NCI-H146 treated with DMSO at 0.1 percent for 48 hours (cell line): ENCODE data around the gene SDS.

Experiments
- DNase-seq: peaks from one replicate; lab custom pipeline; 2025; ENCODE audit not compliant: unreplicated experiment; lab: John Stamatoyannopoulos, UW

The SDS gene

DNA sequence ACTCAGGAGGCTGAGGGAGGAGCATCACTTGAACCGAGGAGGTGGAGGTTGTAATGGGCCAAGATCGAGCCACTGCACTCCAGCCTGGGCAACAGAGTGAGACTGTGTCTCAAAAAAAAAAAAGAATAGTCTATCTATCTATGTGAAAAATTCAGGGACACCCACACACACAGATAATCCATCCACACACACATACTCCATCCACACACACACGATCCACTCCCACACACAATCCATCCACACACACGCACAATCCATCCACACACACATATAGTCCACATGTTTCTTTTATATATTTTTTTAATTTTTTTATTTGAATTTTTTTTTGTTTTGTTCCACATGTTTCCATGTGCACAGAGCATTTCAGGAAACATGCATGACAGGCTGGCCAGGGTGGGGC lies 3.3 kb downstream of the SDS start:
- no peak for DNase-seq

DNA sequence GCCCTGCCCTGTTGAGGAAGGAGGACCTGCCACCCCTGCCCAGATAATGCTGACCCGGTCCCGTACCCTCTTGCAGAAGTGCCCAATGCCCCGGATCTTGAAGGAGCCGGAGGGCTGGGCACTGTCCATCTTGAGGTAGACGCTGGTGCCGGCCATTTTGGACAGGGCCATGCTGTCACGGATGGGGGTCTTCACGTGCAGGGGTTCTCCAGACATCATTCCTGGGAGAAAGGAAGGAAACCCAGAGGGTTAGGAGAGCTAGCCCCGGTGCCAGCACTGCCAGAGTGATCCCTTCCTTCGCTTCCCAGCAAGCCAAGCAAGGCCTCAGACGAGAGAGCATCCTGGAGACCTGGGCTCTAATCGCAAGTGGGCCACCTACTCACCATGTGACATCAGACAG lies 4.2 kb downstream of the SDS start:
- no peak for DNase-seq

DNA sequence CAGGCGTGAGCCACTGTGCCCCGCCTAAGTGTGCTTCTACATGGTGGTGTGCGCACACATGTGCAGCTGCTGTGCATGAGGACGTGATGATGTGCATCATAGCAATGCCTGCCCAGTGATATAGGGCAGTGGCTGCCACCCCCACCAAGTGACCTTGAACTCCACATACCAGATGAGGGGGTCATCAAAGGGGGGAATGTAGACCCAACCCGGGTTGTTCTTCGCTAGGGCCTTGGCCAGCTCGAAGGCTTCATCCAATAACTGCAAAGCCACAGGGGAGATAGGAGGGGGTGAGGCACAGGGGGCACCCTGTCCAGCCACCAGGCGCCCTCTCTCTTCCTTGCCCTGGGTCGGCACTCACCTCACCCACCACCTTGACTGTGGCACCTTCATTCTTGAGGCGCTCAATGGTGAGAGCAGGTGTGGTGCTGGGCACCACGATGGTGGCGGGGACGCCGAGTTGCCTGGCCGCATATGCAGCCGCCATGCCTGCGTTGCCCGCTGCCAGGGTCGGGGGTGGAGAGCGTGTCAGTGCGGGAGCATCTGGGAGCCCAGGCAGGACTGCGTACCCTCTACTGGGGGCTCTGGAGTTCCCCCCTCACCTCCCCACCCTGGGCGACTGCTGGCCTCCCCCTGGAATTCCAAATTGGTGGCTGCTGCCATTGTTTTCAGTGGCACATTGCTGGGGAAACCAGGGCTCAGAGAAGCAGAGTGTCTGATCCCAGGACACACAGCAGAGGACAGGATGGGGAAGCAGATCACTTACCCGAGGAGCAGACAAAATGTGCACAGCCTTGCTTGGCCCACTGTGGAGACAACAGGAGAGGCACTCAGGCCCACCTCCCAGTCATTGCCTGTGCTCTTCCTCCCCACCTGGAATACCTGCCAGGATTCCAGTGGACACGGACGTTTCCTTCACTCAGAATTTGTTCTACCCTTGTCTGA lies 5.1 kb downstream of the SDS start:
- no peak for DNase-seq

DNA sequence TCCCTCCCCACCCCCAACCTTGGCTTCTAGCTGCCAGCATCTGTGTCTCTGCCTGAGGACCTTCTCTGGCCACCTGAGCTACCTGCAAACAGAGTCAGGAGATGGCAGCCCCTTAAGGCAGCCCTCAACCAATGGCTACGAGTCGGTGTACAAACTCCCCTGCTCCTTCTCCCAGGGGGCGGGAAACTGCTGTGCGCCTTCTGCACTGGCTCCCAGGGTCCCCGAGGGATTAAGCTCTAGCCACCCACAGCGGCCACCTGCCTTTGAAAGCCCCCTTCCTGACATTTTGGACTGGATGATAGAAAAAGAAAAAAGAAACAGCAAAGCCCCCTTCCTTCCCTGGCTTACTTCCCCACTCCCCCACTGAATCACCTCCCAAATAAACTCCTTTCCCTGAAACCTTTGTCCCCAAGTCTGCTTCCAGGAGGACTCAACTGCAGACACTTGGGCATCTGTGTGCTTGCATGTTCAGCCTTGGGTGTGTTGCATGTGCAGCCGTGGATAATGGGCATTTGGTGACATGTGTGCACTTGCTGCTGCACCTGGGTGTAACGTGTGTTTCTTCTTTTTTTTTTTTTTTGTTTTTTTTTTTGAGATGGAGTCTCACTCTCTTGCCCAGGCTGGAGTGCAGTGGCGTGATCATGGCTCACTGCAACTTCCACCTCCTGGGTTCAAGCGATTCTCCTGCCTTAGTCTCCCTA lies 6.0 kb downstream of the SDS start:
- DNase-seq = no peak

DNA sequence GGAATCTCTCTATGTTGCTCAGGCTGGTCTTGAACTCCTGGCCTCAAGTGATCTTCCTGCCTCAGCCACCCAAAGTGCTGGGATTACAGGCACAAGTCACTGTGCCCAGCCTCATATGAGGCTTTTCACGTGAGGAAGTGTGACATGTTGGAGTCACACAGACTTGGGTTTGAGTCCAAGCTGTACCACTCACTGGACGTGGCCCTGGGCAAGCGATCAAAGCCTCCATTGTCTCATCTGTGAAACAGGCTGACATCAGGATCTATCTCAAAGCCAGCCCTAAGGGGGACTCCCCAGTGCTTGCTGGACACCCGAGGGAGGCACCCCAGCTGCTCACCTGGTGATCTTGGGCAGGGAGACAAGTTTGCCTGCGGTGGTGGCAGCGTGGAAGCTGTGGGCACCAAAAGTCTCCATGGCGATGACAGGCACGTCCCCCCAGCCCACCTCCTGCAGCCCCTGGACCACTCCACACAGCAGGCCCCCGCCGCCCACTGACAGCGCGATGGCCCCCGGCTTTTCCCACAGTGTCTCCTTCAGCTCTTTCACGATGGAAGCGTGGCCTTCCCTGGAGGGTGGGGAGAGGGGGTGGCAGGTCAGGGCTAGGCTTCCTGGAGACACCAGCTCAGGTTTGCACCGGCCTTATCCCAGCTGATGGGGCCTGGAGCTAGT lies 6.7 kb downstream of the SDS start:
- DNase-seq = no peak

DNA sequence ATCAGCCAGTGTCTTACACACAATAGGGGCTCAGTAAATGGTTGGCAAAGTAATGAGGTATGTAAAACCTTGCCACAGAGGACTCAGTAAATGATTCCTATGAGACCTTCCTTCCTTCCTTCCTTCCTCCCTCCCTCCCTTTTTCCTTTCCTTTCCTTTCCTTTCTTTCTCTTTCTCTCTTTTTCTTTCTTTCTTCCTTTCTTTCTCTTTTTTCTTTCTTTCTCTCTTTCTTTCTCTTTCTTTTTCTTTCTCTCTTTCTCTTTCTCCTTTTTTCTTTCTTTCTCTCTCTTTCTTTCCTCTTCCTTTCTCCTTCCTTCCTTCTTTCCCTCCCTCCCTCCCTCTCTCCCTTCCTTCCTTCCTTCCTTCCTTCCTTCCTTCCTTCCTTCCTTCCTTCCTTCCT lies 7.5 kb downstream of the SDS start:
- DNase-seq = no peak

DNA sequence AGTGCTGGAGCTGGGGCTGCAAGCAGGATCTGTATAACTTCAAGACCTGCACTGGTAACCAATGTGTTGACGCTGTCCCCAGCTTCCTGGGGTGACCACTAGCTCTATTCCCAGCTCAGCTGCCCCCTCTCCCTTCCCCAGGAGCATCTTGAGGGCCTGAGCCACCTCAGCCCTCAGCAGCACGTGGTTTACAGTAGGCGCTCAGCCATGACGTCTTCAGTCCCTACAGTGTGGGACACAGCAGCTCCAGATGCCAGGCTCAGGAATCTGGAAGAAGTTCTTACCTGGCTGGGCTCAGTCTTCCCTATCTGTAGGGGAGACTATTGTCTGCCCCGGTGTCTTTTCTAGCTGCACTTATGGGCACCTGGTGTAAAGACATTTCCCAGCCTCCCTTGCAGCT lies 8.6 kb downstream of the SDS start:
- no peak for DNase-seq

DNA sequence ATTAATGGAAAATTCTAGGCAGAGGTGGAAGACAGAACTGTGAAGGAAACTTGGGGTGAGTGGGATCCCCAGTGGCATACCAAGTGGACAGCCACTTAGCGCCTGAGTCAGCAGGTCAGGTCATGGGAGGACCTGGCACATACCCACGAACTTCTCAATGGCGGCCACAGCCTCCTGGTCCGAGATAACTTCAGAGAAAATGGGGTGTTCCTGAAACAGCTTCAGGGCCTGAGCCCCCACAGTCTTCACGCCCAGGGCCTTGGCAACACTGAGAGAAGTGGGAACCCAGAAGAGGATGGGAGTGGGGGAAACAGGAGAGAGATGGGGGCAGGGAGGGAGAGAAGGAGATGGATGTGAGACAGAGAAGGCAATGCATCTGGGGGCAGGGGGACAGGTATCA lies 9.9 kb downstream of the SDS start:
- DNase-seq = no peak

DNA sequence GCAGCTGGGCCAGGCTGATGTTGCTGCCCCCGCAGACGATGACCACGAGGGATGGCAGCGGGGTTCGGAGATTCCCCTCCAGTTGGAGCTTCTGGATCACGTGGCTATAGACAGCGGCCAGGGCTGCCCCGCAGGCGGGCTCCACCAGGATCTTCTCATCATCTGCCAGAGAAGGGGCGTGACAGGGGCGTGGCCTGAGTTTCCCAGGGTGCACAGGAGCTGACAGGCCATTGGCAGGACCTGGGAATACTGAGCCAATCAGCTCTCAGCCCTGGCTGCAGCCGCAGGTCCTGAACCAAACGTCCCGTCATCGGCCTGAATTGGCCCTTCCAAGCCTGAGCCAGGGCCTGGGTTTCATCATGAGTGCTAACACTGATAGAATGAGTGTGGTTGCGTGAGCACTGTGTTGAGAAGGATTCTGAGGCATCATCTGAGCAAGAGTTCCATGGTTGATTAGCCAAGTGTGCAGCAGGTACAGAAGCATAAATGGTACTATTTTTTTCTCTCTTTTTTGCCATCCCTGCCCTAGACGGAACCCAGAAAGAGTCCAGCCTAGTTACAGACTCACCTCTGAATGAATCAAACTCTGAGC lies 10.6 kb downstream of the SDS start:
- DNase-seq = no peak

DNA sequence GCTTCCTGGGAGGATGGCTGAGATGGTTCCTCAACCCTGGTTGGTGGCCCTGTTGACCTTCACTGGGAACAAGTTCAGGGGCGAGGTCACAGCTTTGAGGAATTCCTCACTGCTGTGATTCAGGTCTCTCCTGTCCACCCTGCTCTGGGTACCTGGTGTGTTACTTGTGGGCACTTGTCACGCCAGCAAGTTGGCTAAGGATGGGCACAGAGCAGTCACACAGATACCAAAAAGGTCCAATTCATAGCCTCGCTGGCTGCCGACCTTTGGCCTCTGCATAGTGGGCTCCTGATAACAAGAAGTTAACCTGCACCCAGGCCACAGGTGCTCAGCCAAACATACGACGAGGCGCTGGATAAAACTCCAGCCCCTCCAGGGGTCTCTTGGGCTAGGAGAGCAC lies 11.2 kb downstream of the SDS start:
- no peak for DNase-seq

DNA sequence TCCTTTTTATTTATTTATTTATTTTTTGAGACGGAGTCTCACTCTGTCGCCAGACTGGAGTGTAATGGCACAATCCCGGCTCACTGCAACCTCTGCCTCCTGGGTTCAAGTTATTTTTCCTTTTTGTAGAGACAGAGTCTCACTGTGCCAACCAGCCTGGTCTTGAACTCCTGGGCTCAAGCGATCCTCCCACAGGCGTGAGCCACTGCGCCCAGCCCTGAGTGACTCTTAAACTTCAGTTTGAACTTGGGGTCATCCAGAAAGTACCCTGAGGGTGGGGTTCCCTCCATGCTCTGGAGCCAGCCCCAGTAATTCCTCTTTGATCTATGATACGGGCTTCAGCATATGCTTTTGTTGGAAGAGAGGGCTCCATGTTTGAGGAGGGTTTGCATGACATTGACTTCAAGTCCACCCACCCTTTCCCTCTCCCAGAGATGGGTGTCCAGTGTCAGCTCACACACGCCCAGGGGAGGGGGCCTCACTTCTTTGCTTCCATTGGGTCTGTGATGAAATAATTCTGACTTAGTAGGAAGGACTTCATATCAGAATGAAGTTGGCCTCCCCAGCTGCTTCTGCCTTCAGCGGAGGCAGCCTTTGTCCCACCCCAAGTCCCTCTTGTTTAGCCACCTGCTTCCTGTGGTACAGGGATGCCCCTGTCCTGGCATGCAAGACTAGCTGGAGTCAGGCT lies 11.9 kb downstream of the SDS start:
- DNase-seq = no peak

DNA sequence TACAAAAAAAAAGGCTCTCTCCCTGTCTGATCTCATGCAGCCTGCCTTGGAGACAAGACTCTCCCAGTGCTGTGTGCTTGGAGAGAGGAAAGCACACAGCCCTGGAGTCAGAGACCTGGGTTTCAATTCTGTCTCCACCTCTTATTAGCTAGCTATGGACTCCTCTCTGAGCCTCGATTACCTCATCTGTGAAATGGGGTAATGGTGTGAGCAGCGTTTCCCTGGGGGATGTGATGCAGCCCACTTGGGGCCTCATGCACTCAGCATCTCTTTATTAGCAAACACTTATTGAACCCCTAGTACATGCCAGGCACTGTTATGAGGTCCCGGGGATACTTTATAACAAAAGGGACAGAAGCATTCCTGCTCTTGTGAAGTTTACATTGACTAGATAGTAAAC lies 12.5 kb downstream of the SDS start:
- no peak for DNase-seq

DNA sequence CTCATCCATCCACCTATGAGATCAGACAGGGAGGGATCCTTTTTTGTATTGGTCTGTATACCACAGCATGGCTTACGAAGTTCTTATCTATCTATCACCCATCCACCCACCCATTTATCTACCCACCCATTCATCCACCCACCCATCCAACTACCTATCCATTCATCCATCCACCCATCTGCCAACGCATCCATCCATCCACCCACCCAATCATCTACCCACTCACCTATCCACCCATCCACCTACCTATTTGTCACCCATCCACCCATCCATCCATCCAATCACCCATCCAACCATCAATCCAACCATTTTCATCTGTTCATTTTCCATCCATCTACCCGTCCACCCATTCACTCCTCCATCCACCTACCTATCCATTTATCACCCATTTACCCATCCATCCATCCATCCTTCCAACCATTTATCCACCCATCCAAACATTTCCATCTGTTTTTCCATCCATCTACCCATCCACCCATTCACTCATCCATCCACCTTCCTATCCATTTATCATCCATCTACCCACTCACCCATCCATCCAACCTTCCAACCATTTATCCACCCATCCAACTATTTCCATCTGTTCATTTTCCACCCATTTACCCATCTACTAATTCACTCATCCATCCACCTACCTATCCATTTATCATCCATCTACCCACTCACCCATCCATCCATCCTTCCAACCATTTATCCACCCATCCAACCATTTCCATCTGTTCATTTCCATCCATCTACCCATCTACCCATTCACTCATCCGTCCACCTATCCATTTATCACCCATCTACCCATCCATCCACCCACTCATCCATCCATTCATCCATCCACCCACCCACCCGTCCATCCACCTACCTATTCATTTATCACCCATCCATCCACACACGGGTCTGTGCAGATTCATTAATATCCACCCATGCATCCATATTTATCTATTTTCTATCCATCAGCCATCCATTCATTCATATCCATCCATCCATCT lies 13.3 kb downstream of the SDS start:
- DNase-seq = no peak

DNA sequence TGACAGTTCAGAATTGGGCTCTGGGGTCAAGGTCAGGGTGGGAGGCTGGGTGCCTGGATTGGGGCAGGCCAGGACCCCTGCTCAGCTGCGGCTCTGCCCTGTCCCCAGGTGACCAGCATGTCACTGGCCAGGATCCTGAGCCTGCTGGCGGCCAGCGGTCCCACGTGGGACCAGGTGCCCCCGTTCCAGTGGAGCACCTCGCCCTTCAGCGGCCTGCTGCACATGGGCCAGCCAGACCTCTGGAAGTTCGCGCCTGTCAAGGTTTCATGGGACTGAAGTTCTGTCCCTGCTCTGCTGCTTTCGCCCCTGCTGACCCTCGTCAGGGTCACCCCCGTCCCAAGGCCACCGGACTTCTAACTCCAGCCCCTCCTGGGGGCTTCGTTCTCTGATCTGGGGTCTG lies 15.3 kb downstream of the SDS start:
- no peak for DNase-seq

DNA sequence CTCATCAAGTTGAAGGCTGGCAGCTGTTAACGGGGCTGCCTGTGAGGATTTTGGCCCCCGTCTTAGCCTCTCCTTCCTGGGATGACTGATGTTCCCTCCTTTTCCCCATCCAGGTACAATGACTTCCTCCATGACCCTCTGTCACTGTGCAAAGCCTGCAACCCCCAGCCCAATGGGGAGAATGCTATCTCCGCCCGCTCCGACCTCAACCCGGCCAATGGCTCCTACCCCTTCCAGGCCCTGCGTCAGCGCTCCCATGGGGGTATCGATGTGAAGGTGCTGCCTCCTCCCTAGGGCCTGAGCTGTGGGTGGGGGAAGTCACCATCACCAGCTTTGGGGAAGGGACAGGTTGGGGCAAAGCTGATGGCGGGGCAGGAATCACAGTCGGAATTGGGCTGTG lies 16.1 kb downstream of the SDS start:
- no peak for DNase-seq

DNA sequence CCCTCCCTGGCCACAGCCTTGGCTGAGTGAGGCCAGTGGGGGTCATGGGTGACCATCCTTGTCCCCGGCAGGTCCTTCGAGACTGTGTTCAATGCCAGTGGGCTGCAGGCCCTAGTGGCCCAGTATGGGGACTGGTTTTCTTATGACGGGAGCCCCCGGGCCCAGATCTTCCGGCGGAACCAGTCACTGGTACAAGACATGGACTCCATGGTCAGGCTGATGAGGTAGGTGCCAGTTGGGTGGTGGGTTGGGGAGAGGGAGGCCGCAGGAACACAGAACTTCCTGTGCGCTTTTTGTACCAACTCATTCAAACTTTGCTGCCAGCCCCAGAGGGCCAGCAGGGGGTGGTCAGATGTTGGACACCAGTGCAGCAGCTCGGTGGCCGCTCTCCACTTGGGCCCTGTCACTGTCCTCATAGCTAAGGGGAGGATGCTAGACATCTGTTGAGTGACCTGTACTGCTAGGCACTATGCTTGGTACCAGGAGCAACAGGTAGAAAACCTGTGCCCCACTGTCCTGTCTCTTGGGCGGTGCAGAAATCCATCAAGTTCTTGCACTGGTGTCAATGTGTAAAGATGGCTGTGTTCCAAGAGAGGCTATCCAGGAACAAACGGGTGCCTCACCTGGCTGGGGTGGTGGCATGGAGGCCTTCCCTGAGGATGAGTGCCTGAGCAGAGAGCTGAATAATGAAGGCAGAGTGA lies 16.7 kb downstream of the SDS start:
- DNase-seq = no peak

DNA sequence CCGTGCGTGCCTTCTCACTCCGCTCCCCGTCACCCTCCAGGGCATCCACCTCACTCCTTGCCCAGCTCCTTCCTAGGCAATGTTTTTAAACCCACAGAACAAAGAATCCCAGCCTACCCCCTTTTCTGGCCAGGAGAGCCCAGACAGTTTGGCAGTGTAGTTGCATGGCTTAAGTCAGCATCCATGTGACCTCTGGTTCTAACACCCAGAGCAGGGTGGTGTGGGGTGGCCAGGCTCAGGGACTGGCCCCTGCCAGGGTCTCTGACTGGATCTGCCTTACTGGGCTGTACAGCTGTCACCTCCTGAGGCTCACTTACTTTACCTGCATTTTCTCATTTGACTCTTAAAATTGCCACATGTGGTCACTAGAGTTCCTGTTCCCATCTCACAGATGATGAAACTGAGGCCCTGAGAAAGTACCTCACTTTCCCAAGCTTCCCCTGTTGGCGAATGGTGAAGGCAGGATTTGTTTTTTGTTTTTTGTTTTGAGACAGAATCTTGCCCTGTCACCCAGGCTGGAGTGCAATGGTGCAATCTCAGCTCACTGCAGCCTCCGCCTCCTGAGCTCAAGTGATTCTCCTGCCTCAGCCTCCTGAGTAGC lies 18.3 kb downstream of the SDS start:
- DNase-seq = no peak

DNA sequence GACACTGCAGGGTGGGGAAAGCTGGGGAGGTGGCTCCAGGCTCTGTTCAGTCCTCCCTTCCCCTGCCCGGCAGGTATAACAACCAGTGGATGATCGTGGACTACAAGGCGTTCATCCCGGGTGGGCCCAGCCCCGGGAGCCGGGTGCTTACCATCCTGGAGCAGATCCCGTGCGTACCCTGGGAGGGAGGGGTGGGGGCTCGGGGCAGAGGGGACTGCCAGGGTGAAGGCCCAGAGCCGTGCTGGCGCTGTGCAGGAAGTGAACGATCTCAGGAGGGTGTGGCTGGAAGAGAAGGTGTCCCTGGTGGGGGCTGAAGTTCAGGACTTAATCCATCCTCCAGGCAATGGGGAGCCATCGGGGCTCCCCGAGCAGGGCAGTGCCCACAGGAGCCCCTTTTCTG lies 18.9 kb downstream of the SDS start:
- DNase-seq = no peak

DNA sequence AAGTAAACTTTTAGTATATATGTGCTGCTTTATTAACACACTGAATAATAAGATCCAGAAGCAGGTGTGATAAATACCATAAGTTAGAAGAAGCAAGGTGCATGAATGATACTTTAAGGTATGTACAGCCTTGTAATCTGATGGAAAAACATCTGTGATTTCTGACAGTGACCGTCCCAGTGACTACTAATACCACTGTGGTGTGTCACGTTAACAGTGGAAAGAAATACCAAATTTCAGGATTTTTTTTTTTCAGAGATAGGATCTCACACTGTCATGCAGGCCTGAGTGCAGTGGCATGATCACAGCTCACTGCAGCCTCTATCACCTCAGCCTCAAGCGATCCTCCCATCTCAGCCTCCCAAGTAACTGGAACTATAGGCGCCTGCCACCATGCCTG lies 21.5 kb downstream of the SDS start:
- no peak for DNase-seq
